Fibroblast of peridontal ligament (primary cell): ENCODE measurements around the gene PHC3.
"Not testable (repeated sequence)": the region's sequence is repeated elsewhere in the genome, so short reads cannot be mapped to it uniquely, and the experiment has no call there.

Experiments
- DNase-seq: peaks from one replicate; pipeline ENCODE4 v3.0.0-alpha.2; 2010; ENCODE audit errors: extremely low read depth

The PHC3 gene, protein sequence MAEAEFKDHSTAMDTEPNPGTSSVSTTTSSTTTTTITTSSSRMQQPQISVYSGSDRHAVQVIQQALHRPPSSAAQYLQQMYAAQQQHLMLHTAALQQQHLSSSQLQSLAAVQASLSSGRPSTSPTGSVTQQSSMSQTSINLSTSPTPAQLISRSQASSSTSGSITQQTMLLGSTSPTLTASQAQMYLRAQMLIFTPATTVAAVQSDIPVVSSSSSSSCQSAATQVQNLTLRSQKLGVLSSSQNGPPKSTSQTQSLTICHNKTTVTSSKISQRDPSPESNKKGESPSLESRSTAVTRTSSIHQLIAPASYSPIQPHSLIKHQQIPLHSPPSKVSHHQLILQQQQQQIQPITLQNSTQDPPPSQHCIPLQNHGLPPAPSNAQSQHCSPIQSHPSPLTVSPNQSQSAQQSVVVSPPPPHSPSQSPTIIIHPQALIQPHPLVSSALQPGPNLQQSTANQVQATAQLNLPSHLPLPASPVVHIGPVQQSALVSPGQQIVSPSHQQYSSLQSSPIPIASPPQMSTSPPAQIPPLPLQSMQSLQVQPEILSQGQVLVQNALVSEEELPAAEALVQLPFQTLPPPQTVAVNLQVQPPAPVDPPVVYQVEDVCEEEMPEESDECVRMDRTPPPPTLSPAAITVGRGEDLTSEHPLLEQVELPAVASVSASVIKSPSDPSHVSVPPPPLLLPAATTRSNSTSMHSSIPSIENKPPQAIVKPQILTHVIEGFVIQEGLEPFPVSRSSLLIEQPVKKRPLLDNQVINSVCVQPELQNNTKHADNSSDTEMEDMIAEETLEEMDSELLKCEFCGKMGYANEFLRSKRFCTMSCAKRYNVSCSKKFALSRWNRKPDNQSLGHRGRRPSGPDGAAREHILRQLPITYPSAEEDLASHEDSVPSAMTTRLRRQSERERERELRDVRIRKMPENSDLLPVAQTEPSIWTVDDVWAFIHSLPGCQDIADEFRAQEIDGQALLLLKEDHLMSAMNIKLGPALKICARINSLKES

GRCh38 chr3:170180908-170181885, at the start of gene PHC3:
Gene PHC3 (minus strand): TSS chr3:170181733. CDS start chr3:170181715, 18 bp downstream.
- DNase-seq = peak; percentile 88

DNA sequence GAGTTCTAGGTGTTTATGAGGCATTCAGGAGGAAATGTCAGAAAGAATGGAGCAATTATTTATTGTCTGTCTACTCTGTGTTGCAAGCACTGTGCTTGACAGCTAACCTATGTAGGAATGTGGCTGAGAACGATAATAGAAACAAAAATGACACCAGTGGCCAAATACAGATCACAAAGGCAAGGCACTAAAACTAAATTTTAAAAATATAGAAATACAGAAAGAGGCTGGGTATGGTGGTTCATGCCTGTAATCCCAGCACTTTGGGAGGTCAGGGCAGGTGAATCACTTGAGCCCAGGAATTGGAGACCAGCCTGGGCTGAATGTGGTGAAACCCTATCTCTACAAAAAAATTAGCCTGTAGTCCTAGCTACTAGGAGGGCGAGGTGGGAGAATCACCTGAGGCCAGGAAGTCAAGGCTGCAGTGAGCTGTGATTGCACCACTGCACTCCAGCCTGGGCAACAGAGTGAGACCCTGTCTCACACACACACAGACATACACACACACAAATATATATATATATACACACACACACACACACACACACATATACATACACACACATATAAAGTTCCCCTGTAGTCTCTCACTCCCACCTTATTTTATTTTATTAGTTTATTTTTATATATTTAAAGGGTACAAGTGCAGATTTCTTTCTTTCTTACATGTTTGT, 46.7 kb upstream of the PHC3 start:
- DNase-seq = no peak

GRCh38 chr3:170226426-170226960, 45.0 kb upstream of the PHC3 start:
- DNase-seq = peak; percentile 65

GRCh38 chr3:170225166-170225565, 43.6 kb upstream of the PHC3 start:
- no peak for DNase-seq

- peak; percentile 45 for DNase-seq
Measured at GRCh38 chr3:170222647-170223541, 41.4 kb upstream of the PHC3 start.

GRCh38 chr3:170221924-170222646, 40.6 kb upstream of the PHC3 start, which contains the start of gene PRKCI:
Gene PRKCI (plus strand): TSS chr3:170222424. CDS start chr3:170222670, 246 bp downstream.
- peak; percentile 97 for DNase-seq

DNA sequence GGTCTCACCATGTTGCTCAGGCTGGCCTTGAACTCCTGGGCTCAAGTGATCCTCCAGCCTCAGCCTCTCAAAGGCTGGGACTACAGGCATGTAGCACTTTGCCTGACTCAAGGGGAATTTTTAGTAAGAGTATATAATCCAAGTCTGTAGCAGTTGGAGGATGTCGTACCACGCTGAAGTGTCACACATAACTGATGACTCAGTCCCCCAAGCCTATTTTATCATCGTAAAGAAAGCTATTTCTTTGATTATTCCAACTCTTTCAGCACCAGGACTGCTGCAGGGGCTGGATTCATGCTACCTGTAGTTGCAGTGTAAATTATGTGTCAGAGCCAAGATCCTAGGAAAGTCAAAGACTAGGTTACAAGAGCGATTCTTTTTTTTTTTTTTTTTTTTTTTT, 39.3 kb upstream of the PHC3 start:
- no peak for DNase-seq

GRCh38 chr3:170219850-170220249, 38.3 kb upstream of the PHC3 start:
- no peak for DNase-seq

DNA sequence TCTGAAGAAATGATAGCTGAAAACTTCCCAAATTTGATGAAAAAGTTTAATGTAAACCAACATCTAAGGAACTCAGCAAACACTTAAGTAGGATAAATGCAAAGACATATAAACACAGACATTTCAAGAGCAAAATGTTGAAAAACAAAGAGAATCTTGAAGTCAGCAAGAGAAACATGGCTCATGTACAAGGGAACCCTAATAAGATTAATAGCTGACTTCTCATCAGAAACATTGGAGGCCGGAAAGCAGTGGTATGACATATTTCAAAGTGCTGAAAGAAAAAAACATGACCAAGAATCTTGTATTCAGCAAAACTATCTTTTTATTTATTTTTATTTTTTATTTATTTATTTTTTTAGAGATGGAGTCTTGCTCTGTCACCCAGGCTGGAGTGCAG, 30.1 kb upstream of the PHC3 start:
- DNase-seq = no peak

DNA sequence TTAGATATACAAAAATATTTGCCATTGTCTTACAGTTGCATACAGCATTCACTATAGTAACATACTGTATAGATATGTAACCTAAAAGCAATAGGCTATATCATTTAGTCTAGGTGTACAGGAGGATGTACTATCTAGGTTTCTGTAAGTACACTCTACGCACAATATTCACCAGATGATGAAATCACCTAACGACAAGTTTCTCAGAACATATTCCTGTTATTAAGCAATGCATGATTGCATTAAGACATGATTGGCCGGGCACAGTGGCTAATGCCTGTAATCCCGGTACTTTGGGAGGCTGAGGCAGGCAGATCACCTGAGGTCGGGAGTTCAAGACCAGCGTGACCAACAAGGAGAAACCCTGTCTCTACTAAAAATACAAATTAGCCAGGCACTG, 26.2 kb upstream of the PHC3 start:
- DNase-seq = no peak

GRCh38 chr3:170206164-170206762, 24.7 kb upstream of the PHC3 start:
- not testable (repeated sequence) for DNase-seq

- peak; percentile 79 for DNase-seq
Measured at GRCh38 chr3:170205302-170205701, 23.8 kb upstream of the PHC3 start.

- DNase-seq = no peak
Measured at GRCh38 chr3:170204509-170204908, 23.0 kb upstream of the PHC3 start.

DNA sequence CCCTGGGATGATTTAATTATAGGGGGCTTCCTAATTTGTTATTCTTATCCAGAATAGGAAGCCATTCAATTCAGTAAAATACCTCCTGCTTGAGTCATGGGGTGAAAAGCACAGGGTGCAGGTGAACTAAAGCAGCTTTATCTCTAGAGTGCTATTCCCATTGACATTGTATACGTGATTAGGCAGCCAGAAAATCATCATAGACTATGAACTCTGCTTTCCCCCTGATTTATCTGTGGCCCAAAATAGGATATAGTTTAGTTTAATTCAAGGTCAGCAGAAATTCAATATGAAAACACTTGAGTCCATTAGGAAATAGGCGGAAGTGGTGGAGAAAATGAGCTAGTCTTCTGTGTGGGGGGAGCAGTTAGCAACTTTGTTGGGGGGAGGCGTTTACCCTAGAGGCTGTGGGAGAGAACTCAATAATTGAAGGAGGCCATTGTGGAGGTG, 22.5 kb upstream of the PHC3 start:
- peak; percentile 20 for DNase-seq

DNA sequence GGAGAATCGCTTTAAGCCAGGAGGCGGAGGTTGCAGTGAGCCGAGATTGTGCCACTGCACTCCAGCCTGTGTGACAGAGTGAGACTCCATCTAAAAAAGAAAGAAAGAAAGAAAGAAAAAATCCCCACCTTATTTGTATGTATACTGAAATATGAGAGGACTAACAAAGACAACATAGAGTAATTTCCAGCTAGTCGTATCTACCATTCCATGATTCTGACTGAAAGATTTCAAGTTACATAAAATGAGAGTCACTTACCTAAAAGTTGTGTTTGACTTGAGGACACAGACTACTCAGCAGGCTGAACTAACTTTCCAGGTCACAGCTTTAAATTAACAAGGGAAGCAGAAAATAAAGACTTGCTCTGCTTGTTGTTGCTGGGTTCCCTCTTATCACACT, 21.9 kb upstream of the PHC3 start:
- no peak for DNase-seq

- no peak for DNase-seq
Measured at GRCh38 chr3:170201527-170201926, 20.0 kb upstream of the PHC3 start.

GRCh38 chr3:170200987-170201386, 19.5 kb upstream of the PHC3 start:
- DNase-seq = no peak

GRCh38 chr3:170196833-170197232, 15.3 kb upstream of the PHC3 start:
- DNase-seq = no peak
